Measurements from ENCODE around the gene DUSP2. TPM values are rescaled to one million over a fixed set of nuclear protein-coding genes. Genes with fewer than 3 reads are reported as not detected.

DUSP2 gene
- total and polyA plus RNA-seq, 7 donors: 1.2 to 17.4 (median 2.8) TPM; not detected in 1

DNA sequence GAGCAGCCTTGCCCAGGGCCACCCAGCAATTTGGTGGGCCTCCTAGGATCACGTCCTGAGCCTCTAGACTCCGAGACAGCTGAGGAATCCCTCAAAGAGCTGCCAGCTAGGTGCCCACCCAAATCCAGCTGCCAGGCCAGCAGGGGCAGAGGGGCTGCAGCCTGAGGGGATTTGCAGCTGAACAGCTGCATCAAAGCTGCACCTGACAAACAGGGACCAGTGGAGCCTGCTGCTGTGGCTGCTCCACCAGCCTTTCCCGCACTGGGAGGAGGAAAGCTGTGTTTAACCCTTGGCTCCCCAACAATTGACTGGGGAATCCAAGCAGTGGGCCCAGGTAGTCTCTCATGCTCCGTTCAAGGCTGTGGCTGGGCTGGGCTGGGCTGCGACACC, 37.1 kb downstream of the DUSP2 start:
- H3K27ac ChIP-seq: no peak overlapping the region
- intact Hi-C loops (cut with DNase I): no loop called here
- TF ChIP-seq, protein P1, sequence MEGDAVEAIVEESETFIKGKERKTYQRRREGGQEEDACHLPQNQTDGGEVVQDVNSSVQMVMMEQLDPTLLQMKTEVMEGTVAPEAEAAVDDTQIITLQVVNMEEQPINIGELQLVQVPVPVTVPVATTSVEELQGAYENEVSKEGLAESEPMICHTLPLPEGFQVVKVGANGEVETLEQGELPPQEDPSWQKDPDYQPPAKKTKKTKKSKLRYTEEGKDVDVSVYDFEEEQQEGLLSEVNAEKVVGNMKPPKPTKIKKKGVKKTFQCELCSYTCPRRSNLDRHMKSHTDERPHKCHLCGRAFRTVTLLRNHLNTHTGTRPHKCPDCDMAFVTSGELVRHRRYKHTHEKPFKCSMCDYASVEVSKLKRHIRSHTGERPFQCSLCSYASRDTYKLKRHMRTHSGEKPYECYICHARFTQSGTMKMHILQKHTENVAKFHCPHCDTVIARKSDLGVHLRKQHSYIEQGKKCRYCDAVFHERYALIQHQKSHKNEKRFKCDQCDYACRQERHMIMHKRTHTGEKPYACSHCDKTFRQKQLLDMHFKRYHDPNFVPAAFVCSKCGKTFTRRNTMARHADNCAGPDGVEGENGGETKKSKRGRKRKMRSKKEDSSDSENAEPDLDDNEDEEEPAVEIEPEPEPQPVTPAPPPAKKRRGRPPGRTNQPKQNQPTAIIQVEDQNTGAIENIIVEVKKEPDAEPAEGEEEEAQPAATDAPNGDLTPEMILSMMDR (IDR thresholded peaks at IDR 0.05): no peak
- TF ChIP-seq POLR2AphosphoS5 (IDR thresholded peaks at IDR 0.05) (no peak), EP300 (IDR thresholded peaks at IDR 0.05) (no peak), POLR2A (IDR thresholded peaks at IDR 0.05) (no peak)
- DNase-seq: no peak
- H3K9me3 ChIP-seq: peaks cover 0 to 18% (median 7%) of the 10 kb centered on the region in 4 donors
- no peak overlapping the region for H3K4me3 ChIP-seq
- H3K36me3 ChIP-seq: no peaks in the 10 kb centered on the region
- WGBS, 2 donors: 58 to 60% methylated on average over 5 of the region's 5 CpGs
- H3K27me3 ChIP-seq: peaks cover 0 to 5% (median 0%) of the 10 kb centered on the region in 3 donors
- H3K4me1 ChIP-seq: peaks cover 0 to 11% (median 3%) of the 10 kb centered on the region in 4 donors

DNA sequence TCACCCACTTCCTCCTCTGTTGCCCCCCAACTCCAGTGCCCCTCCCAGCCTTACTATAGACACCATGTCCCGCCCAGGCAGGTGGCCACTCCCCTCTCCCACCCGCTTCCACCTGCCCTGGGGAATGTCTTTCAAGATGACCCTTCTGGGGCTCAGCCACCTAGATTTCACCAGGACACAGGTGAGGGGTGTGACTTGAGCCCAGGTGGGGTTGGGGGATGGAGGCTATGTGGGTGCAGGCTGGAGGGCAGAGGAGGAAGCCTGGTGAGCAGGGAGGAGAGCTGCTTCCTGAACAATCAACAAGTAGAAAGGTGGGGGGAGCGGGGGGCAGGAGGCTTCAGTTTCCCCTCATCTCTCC, 37.6 kb downstream of the DUSP2 start:
- no peak overlapping the region for H3K4me3 ChIP-seq
- DNase-seq: peak; percentile 56
- peaks cover 0 to 18% (median 7%) of the 10 kb centered on the region in 4 donors for H3K9me3 ChIP-seq
- intact Hi-C loops (cut with DNase I): no loop called here
- WGBS, 2 donors: 59 to 74% methylated on average over 3 of the region's 3 CpGs
- peaks cover 0 to 11% (median 3%) of the 10 kb centered on the region in 4 donors for H3K4me1 ChIP-seq
- H3K27ac ChIP-seq: no peak overlapping the region
- H3K27me3 ChIP-seq: peaks cover 0 to 5% (median 0%) of the 10 kb centered on the region in 3 donors
- no peak for TF ChIP-seq POLR2AphosphoS5 (IDR thresholded peaks at IDR 0.05)
- TF ChIP-seq EP300 (IDR thresholded peaks at IDR 0.05): no peak
- TF ChIP-seq, protein P1 (IDR thresholded peaks at IDR 0.05): no peak
- no peak for TF ChIP-seq POLR2A (IDR thresholded peaks at IDR 0.05)
- no peaks in the 10 kb centered on the region for H3K36me3 ChIP-seq

DNA sequence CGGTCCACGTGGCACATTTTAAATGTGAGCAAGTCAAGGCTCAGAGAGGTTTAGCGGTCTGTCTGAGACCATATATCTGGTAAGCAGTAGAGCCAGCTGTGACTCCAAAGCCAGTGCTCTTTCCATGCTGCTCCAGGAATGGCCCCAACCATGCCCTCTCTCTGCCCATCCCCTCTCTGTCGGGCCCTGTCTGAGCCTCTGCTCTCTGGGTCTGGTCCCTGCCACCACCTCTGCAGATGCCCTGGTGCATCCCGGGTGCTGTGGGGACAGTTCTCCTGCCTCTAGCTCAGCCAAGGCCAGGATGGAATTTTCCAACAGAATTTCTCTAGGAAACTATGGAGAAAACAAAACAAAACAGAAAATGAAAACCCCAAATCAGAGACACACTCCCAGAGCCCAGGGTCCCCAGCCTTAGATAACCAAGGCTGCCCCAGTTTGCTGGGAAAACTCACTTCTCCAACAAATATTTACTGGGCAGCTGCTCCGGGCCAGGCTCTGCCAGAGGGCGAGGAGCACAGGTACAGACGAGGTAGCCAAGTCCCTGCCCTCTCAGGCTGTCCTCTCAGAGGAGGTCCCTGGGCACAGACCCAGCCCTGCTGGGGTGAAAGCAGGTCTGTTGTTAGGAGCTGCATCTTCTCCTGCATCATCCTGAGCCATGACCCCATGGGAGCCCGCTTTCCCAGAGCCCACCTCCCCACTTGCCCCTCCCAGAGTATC, 38.1 kb downstream of the DUSP2 start:
- intact Hi-C loops (cut with DNase I): no loop called here
- TF ChIP-seq EP300 (IDR thresholded peaks at IDR 0.05) (no peak), POLR2AphosphoS5 (IDR thresholded peaks at IDR 0.05) (no peak), POLR2A (IDR thresholded peaks at IDR 0.05) (no peak)
- TF ChIP-seq, protein P1 (IDR thresholded peaks at IDR 0.05): no peak
- Histone ChIP-seq H3K27ac (no peak overlapping the region), H3K9me3 (peaks cover 0 to 18% (median 7%) of the 10 kb centered on the region in 4 donors), H3K36me3 (no peaks in the 10 kb centered on the region), H3K27me3 (peaks cover 0 to 5% (median 0%) of the 10 kb centered on the region in 3 donors), H3K4me1 (peaks cover 0 to 11% (median 3%) of the 10 kb centered on the region in 4 donors), H3K4me3 (no peak overlapping the region)
- 58 to 81% methylated on average over 9 of the region's 9 CpGs for WGBS, 2 donors
- peak; percentile 33 for DNase-seq

DNA sequence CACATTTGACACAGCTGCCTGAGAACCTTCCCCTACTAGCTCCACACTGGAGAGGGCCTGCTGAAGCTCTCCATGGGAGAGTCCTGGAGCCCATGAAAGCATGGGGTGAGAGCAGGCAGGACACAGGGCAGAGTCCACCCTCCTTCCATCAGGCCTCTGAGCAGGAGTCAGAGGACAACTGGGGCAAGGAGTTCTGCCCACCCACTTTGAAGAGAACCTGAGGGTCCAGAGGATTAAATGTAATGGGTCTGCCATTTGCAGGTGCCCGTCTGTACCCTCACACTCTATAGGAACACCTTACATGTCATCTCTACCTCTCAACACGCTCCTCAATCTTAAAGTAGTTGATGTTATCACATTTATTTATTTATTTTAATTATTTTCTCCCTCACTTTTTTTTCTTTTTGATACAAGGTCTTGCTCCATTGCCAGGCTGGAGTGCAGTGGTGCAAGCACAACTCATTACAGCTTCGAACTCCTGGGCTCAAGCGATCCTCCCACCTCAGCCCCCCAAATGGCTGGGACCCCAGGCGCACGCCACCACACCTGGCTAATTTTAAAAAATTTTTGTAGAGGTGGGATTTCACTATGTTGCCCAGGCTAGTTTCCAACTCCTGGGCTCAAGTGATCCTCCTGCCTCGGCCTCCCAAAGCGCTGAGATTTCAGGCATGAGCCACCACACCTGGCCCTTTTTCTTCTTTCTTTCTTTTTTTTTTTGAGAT, 39.1 kb downstream of the DUSP2 start:
- TF ChIP-seq, protein P1 (IDR thresholded peaks at IDR 0.05): no peak
- TF ChIP-seq POLR2AphosphoS5 (IDR thresholded peaks at IDR 0.05) (no peak), POLR2A (IDR thresholded peaks at IDR 0.05) (no peak), EP300 (IDR thresholded peaks at IDR 0.05) (no peak)
- 95 to 97% methylated on average over 8 of the region's 8 CpGs for WGBS, 2 donors
- Histone ChIP-seq H3K36me3 (no peaks in the 10 kb centered on the region), H3K27me3 (peaks cover 0 to 5% (median 0%) of the 10 kb centered on the region in 3 donors), H3K4me1 (peaks cover 0 to 11% (median 3%) of the 10 kb centered on the region in 4 donors), H3K4me3 (no peak overlapping the region), H3K9me3 (peaks cover 0 to 18% (median 7%) of the 10 kb centered on the region in 4 donors), H3K27ac (no peak overlapping the region)
- DNase-seq: peak; percentile 17
- intact Hi-C loops (cut with DNase I): no loop called here

All from sigmoid colon (tissue), 7 donors.